Measurements from ENCODE around the gene SEH1L. TPM values are rescaled to one million over a fixed set of nuclear protein-coding genes. Genes with fewer than 3 reads are reported as not detected.
"Not testable (repeated sequence)": the region's sequence is repeated elsewhere in the genome, so short reads cannot be mapped to it uniquely, and the experiment has no call there.

SEH1L gene
- total and polyA plus RNA-seq, 4 donors = 22.8 to 37.1 (median 31.7) TPM

- WGBS (ENCODE audit: insufficient coverage) = 100% methylated on average over 1 of the region's 1 CpG
- Histone ChIP-seq H3K27me3 (ENCODE audit: control insufficient read depth, insufficient read depth, low read length) (no peaks in the 10 kb centered on the region), H3K36me3 (ENCODE audit: control insufficient read depth, insufficient read depth, low read length) (peaks cover 15% of the 10 kb centered on the region), H3K27ac (ENCODE audit: low read depth, low read length) (no peak overlapping the region), H3K4me3 (ENCODE audit: low read depth, low read length) (no peak overlapping the region), H3K4me1 (ENCODE audit: control insufficient read depth, insufficient read depth, low read length) (peaks cover 3% of the 10 kb centered on the region), H3K9me3 (ENCODE audit: control insufficient read depth, insufficient read depth, low read length) (no peaks in the 10 kb centered on the region)
- DNase-seq (ENCODE audit: low read depth in 4 of 6, low spot score in 6 of 6) = no peak
Observed at GRCh38 chr18:12963069-12963468, 15.3 kb downstream of the SEH1L start.

GRCh38 chr18:12968115-12968514, 20.3 kb downstream of the SEH1L start:
- 100% methylated on average over 3 of the region's 4 CpGs for WGBS (ENCODE audit: insufficient coverage)

GRCh38 chr18:12968619-12969018, 20.8 kb downstream of the SEH1L start:
- Histone ChIP-seq H3K4me3 (ENCODE audit: low read depth, low read length) (no peak overlapping the region), H3K9me3 (ENCODE audit: control insufficient read depth, insufficient read depth, low read length) (no peaks in the 10 kb centered on the region), H3K27me3 (ENCODE audit: control insufficient read depth, insufficient read depth, low read length) (no peaks in the 10 kb centered on the region), H3K4me1 (ENCODE audit: control insufficient read depth, insufficient read depth, low read length) (no peaks in the 10 kb centered on the region), H3K36me3 (ENCODE audit: control insufficient read depth, insufficient read depth, low read length) (peaks cover 17% of the 10 kb centered on the region), H3K27ac (ENCODE audit: low read depth, low read length) (no peak overlapping the region)
- DNase-seq (ENCODE audit: low read depth in 4 of 6, low spot score in 6 of 6) = no peak
- 100% methylated on average over 1 of the region's 6 CpGs for WGBS (ENCODE audit: insufficient coverage)

More at GRCh38 chr18:12968115-12968514, 20.3 kb downstream of the SEH1L start:
- Histone ChIP-seq H3K36me3 (ENCODE audit: control insufficient read depth, insufficient read depth, low read length) (peaks cover 18% of the 10 kb centered on the region), H3K4me1 (ENCODE audit: control insufficient read depth, insufficient read depth, low read length) (no peaks in the 10 kb centered on the region), H3K4me3 (ENCODE audit: low read depth, low read length) (no peak overlapping the region), H3K9me3 (ENCODE audit: control insufficient read depth, insufficient read depth, low read length) (no peaks in the 10 kb centered on the region), H3K27me3 (ENCODE audit: control insufficient read depth, insufficient read depth, low read length) (no peaks in the 10 kb centered on the region), H3K27ac (ENCODE audit: low read depth, low read length) (no peak overlapping the region)
- DNase-seq (ENCODE audit: low read depth in 4 of 6, low spot score in 6 of 6) = no peak

- H3K36me3 ChIP-seq (ENCODE audit: control insufficient read depth, insufficient read depth, low read length) = peaks cover 27% of the 10 kb centered on the region
- H3K27ac ChIP-seq (ENCODE audit: low read depth, low read length) = no peak overlapping the region
- H3K9me3 ChIP-seq (ENCODE audit: control insufficient read depth, insufficient read depth, low read length) = no peaks in the 10 kb centered on the region
- no peak for DNase-seq (ENCODE audit: low read depth in 4 of 6, low spot score in 6 of 6)
- 97% methylated on average over 2 of the region's 4 CpGs for WGBS (ENCODE audit: insufficient coverage)
- H3K27me3 ChIP-seq (ENCODE audit: control insufficient read depth, insufficient read depth, low read length) = no peaks in the 10 kb centered on the region
- H3K4me1 ChIP-seq (ENCODE audit: control insufficient read depth, insufficient read depth, low read length) = no peaks in the 10 kb centered on the region
- no peak overlapping the region for H3K4me3 ChIP-seq (ENCODE audit: low read depth, low read length)
Observed at GRCh38 chr18:12973562-12974213, 25.9 kb downstream of the SEH1L start.

DNA sequence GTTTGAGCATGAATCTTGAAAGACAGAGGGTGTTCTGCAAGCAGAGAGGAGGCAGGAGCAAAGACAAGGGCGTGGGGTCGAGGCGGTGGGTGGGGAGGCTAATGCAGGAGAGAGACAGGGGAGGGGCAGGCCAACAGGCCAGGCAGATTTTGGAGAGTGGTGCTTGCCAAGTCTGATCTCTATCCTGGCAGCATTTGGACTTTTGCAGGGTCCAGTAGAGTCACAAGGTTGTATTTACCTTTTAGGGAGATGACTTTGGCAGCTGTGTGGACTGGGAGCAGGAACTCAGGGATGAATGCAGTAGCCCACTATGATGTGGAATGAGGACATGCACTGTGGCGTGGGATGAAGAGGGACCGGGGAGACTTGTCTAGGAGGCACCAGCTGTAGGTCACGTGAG, 27.7 kb downstream of the SEH1L start:
- Histone ChIP-seq H3K4me3 (ENCODE audit: low read depth, low read length) (no peak overlapping the region), H3K9me3 (ENCODE audit: control insufficient read depth, insufficient read depth, low read length) (no peaks in the 10 kb centered on the region), H3K27me3 (ENCODE audit: control insufficient read depth, insufficient read depth, low read length) (no peaks in the 10 kb centered on the region), H3K27ac (ENCODE audit: low read depth, low read length) (no peak overlapping the region), H3K4me1 (ENCODE audit: control insufficient read depth, insufficient read depth, low read length) (no peaks in the 10 kb centered on the region), H3K36me3 (ENCODE audit: control insufficient read depth, insufficient read depth, low read length) (peaks cover 27% of the 10 kb centered on the region)
- no peak for DNase-seq (ENCODE audit: low read depth in 4 of 6, low spot score in 6 of 6)
- WGBS (ENCODE audit: insufficient coverage) = 96% methylated on average over 6 of the region's 6 CpGs

DNA sequence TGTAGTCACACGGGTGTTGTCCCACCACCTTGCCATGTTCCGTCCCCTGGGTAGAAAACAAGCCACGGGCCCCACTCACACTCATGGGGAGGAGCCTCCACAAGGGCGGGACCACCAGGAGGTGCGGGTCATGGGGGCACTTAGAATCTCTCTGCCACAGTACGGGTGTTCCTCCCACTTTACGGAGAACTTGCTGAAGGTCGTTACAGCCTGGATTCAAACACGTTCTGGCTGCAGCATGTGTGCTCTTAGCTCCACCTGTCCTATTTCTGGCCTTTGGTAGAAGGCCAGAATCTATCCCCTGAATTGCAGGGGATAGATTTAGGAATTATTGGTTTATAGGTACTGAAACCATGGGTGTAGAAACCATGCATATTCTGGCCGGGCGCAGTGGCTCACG, 28.5 kb downstream of the SEH1L start:
- DNase-seq (ENCODE audit: low read depth in 4 of 6, low spot score in 6 of 6) = no peak
- Histone ChIP-seq H3K4me3 (ENCODE audit: low read depth, low read length) (no peak overlapping the region), H3K36me3 (ENCODE audit: control insufficient read depth, insufficient read depth, low read length) (peaks cover 27% of the 10 kb centered on the region), H3K27me3 (ENCODE audit: control insufficient read depth, insufficient read depth, low read length) (no peaks in the 10 kb centered on the region), H3K27ac (ENCODE audit: low read depth, low read length) (no peak overlapping the region), H3K4me1 (ENCODE audit: control insufficient read depth, insufficient read depth, low read length) (no peaks in the 10 kb centered on the region), H3K9me3 (ENCODE audit: control insufficient read depth, insufficient read depth, low read length) (no peaks in the 10 kb centered on the region)
- WGBS (ENCODE audit: insufficient coverage) = 85% methylated on average over 8 of the region's 12 CpGs

- not testable (repeated sequence) for H3K4me3 ChIP-seq (ENCODE audit: low read depth, low read length); DNase-seq (ENCODE audit: low read depth in 4 of 6, low spot score in 6 of 6); H3K27me3 ChIP-seq (ENCODE audit: control insufficient read depth, insufficient read depth, low read length); H3K4me1 ChIP-seq (ENCODE audit: control insufficient read depth, insufficient read depth, low read length); H3K27ac ChIP-seq (ENCODE audit: low read depth, low read length); H3K9me3 ChIP-seq (ENCODE audit: control insufficient read depth, insufficient read depth, low read length)
- H3K36me3 ChIP-seq (ENCODE audit: control insufficient read depth, insufficient read depth, low read length) = peaks cover 20% of the 10 kb centered on the region
- no CpG with 5 or more reads among the region's 34 CpGs for WGBS (ENCODE audit: insufficient coverage)
Observed at GRCh38 chr18:12980065-12980464, 32.3 kb downstream of the SEH1L start.

DNA sequence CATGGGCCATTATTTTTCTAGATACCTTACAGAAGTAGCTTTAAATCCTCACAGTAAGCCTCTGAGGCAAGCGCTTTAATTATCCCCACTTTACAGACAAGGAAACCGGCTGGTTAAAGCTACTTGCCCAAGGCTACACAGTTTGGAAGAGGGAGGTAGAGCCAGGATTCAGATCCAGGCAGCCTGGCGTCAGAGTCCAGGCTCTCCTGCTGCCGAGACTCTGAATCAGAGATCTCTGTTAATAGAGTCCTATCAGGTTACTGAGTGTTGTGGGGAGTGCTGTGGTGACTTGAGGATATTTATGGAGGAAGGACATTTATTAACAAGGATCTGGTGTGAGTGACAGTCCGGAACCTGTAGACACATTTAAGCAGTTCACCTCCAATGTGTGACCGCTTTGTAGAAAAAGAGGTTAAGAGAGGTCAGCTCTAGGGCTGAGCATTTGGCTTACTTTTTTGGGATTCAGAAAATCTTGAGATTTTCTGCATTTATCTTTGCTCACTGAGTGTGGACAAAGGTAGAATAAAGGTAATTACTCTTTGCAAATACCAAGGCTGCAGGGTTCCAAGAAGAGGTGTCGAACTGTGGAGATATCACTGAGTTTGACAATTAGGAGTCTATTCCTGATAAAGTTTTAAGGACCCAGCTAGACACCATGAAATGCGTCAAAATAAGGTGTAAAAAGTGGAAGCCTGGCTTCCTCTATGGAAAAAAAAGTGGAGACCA, 41.7 kb downstream of the SEH1L start:
- no peaks in the 10 kb centered on the region for H3K4me1 ChIP-seq (ENCODE audit: control insufficient read depth, insufficient read depth, low read length)
- no peaks in the 10 kb centered on the region for H3K36me3 ChIP-seq (ENCODE audit: control insufficient read depth, insufficient read depth, low read length)
- H3K27me3 ChIP-seq (ENCODE audit: control insufficient read depth, insufficient read depth, low read length) = no peaks in the 10 kb centered on the region
- H3K4me3 ChIP-seq (ENCODE audit: low read depth, low read length) = no peak overlapping the region
- 83% methylated on average over 5 of the region's 8 CpGs for WGBS (ENCODE audit: insufficient coverage)
- no peak overlapping the region for H3K27ac ChIP-seq (ENCODE audit: low read depth, low read length)
- no peaks in the 10 kb centered on the region for H3K9me3 ChIP-seq (ENCODE audit: control insufficient read depth, insufficient read depth, low read length)
- DNase-seq (ENCODE audit: low read depth in 4 of 6, low spot score in 6 of 6) = no peak

- no peaks in the 10 kb centered on the region for H3K4me1 ChIP-seq (ENCODE audit: control insufficient read depth, insufficient read depth, low read length)
- no peaks in the 10 kb centered on the region for H3K9me3 ChIP-seq (ENCODE audit: control insufficient read depth, insufficient read depth, low read length)
- no peaks in the 10 kb centered on the region for H3K27me3 ChIP-seq (ENCODE audit: control insufficient read depth, insufficient read depth, low read length)
- H3K4me3 ChIP-seq (ENCODE audit: low read depth, low read length) = no peak overlapping the region
- no peak overlapping the region for H3K27ac ChIP-seq (ENCODE audit: low read depth, low read length)
- H3K36me3 ChIP-seq (ENCODE audit: control insufficient read depth, insufficient read depth, low read length) = no peaks in the 10 kb centered on the region
- WGBS (ENCODE audit: insufficient coverage) = 75% methylated on average over 2 of the region's 2 CpGs
- DNase-seq (ENCODE audit: low read depth in 4 of 6, low spot score in 6 of 6) = no peak
Observed at GRCh38 chr18:12990123-12990475, 42.3 kb downstream of the SEH1L start.

DNA sequence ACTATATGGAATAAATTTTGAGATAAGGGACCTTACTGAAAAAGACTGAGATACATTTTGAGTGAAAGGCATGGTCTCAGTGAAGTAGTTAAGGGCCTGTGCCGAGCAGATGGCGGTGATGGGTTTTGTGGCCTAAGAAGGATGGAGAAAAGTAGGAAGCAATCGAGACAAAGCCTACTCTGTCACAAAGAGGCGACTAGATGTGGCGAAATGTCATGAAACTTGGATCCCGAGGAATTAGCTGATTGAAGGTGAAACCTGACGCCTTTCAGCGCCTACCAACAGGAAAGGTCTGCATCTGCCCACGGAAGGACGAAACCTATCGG, 42.8 kb downstream of the SEH1L start:
- Histone ChIP-seq H3K27me3 (ENCODE audit: control insufficient read depth, insufficient read depth, low read length) (no peaks in the 10 kb centered on the region), H3K4me3 (ENCODE audit: low read depth, low read length) (peak overlapping the region; percentile 82), H3K36me3 (ENCODE audit: control insufficient read depth, insufficient read depth, low read length) (no peaks in the 10 kb centered on the region), H3K9me3 (ENCODE audit: control insufficient read depth, insufficient read depth, low read length) (no peaks in the 10 kb centered on the region), H3K4me1 (ENCODE audit: control insufficient read depth, insufficient read depth, low read length) (no peaks in the 10 kb centered on the region), H3K27ac (ENCODE audit: low read depth, low read length) (peak overlapping the region; percentile 57)
- no peak for DNase-seq (ENCODE audit: low read depth in 4 of 6, low spot score in 6 of 6)
- WGBS (ENCODE audit: insufficient coverage) = 0% methylated on average over 11 of the region's 11 CpGs
